ENCODE measurements around the gene PAQR7. TPM values are rescaled to one million over a fixed set of nuclear protein-coding genes. Genes with fewer than 3 reads are reported as not detected.

The PAQR7 gene
- total and polyA plus RNA-seq, 2 experiments from 2014 or later, result 4.0 to 5.2 TPM

DNA sequence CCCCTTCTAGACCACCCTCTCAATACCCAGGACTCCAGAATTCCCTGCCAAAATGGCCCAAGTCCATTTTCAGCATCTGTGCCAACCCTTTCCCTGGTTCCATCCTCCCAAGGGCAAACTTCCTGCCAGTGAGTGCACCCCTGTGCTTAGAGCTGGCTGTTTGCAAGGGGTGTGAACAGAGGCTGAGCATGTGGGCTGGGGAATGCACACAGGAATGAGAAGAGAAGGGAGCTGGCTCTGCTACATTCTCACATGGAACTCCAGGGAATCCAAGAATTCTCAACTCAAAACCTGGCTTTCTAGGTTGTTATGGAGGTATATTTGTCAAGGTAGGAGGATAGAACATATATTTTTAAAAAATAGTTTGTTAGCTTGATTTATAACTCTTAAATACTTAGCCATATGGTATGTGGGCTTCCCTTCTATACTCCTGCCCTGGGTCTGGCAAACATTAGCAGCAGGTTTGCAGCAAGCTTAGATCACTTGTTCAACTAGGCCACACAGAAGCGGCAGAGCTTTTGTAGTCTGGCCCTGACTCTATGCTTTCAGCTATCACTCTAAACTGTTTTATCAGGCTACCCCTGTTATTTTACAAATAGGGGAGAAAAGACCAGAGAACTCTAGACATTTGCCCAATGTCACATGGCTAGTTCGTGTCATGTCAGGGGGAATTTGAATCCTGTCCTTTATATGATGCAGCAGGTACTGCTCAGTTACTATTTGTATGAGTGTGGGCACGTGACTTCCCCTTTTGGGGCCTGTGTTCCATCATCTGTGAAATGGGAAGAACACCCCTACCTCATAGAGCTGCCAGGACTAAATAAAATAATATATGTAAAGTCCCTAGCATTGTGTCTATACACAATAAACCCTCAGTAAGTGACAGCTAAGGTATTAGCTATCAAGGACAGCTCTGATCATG is 38.8 kb upstream of the PAQR7 start (continued):
- TF ChIP-seq ZNF114 (CRISPR knock-in tag; IDR thresholded peaks at IDR 0.05) (no peak), ZNF462 (CRISPR knock-in tag; IDR thresholded peaks at IDR 0.05) (no peak)

DNA sequence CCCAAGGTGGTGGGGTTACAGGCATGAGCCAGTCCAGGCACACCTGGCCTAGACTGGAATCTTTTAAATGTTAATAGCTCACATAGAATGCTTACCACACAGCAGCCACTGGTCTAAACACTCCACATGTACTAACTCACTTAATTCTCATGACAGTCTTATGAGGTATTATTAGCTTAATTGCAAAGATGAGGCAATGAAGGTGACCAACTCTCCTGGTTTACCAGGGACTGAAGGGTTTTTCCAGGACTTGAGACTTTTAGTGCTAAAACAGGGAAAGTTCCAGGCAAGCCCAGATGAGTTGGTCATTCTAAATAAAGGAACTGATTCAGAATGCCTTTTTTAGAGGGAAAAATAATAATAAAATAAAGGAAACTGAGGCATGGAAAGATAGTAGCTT is 37.7 kb upstream of the PAQR7 start:
- no peaks in the 10 kb centered on the region for H3K36me3 ChIP-seq (ENCODE audit: insufficient read depth)
- no peak overlapping the region for H2AFZ ChIP-seq
- H4K20me1 ChIP-seq (replicated peaks; ENCODE audit: insufficient read depth), result no peaks in the 10 kb centered on the region
- peaks cover 5% of the 10 kb centered on the region for H3K4me1 ChIP-seq (ENCODE audit: insufficient read depth)
- Mint-ChIP-seq H3K27me3 (ENCODE audit: insufficient read depth, low read depth, poor library complexity) (peaks cover 2% of the 10 kb centered on the region), H3K36me3 (ENCODE audit: low read depth) (no peaks in the 10 kb centered on the region), H3K27ac (no peak overlapping the region), H3K4me1 (peaks cover 5% of the 10 kb centered on the region; the same call in 2 of the 3 replicates), H3K4me3 (no peak overlapping the region), H3K9me3 (no peaks in the 10 kb centered on the region)
- no peak overlapping the region for H3K27ac ChIP-seq (ENCODE audit: low read depth)
- no peaks in the 10 kb centered on the region for H3K27me3 ChIP-seq (ENCODE audit: insufficient read depth)
- H3F3A ChIP-seq (replicated peaks; ENCODE audit: low read depth), result no peaks in the 10 kb centered on the region
- no peaks in the 10 kb centered on the region for H3K79me2 ChIP-seq (replicated peaks; ENCODE audit: insufficient read depth)
- no peaks in the 10 kb centered on the region for H3K9me2 ChIP-seq (ENCODE audit: insufficient read depth)
- no peak overlapping the region for H3K4me2 ChIP-seq
- DNase-seq (ENCODE audit: low spot score) (no peak), ATAC-seq (no peak)
- no peak overlapping the region for H3K4me3 ChIP-seq
- no peak for TF ChIP-seq CREB1 (CRISPR knock-in tag; IDR thresholded peaks at IDR 0.05; ENCODE audit: low read depth)
- no peak for TF ChIP-seq EZH2 (IDR thresholded peaks at IDR 0.05; ENCODE audit: low read depth, unreplicated experiment)
- TF ChIP-seq, protein P1, sequence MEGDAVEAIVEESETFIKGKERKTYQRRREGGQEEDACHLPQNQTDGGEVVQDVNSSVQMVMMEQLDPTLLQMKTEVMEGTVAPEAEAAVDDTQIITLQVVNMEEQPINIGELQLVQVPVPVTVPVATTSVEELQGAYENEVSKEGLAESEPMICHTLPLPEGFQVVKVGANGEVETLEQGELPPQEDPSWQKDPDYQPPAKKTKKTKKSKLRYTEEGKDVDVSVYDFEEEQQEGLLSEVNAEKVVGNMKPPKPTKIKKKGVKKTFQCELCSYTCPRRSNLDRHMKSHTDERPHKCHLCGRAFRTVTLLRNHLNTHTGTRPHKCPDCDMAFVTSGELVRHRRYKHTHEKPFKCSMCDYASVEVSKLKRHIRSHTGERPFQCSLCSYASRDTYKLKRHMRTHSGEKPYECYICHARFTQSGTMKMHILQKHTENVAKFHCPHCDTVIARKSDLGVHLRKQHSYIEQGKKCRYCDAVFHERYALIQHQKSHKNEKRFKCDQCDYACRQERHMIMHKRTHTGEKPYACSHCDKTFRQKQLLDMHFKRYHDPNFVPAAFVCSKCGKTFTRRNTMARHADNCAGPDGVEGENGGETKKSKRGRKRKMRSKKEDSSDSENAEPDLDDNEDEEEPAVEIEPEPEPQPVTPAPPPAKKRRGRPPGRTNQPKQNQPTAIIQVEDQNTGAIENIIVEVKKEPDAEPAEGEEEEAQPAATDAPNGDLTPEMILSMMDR (conservative IDR thresholded peaks at IDR 0.05; ENCODE audit: low read depth in 2 of 2), result no peak
- TF ChIP-seq ZNF114 (CRISPR knock-in tag; IDR thresholded peaks at IDR 0.05), result no peak
- TF ChIP-seq, protein P2, sequence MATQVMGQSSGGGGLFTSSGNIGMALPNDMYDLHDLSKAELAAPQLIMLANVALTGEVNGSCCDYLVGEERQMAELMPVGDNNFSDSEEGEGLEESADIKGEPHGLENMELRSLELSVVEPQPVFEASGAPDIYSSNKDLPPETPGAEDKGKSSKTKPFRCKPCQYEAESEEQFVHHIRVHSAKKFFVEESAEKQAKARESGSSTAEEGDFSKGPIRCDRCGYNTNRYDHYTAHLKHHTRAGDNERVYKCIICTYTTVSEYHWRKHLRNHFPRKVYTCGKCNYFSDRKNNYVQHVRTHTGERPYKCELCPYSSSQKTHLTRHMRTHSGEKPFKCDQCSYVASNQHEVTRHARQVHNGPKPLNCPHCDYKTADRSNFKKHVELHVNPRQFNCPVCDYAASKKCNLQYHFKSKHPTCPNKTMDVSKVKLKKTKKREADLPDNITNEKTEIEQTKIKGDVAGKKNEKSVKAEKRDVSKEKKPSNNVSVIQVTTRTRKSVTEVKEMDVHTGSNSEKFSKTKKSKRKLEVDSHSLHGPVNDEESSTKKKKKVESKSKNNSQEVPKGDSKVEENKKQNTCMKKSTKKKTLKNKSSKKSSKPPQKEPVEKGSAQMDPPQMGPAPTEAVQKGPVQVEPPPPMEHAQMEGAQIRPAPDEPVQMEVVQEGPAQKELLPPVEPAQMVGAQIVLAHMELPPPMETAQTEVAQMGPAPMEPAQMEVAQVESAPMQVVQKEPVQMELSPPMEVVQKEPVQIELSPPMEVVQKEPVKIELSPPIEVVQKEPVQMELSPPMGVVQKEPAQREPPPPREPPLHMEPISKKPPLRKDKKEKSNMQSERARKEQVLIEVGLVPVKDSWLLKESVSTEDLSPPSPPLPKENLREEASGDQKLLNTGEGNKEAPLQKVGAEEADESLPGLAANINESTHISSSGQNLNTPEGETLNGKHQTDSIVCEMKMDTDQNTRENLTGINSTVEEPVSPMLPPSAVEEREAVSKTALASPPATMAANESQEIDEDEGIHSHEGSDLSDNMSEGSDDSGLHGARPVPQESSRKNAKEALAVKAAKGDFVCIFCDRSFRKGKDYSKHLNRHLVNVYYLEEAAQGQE (IDR thresholded peaks at IDR 0.05; ENCODE audit: unreplicated experiment), result no peak
- TF ChIP-seq JUNB (IDR thresholded peaks at IDR 0.05; ENCODE audit: unreplicated experiment), result no peak
- TF ChIP-seq POLR2AphosphoS5 (IDR thresholded peaks at IDR 0.05; ENCODE audit: low read depth), result no peak
- TF ChIP-seq ZNF331 (CRISPR knock-in tag; IDR thresholded peaks at IDR 0.05; ENCODE audit: low read depth), result no peak

All from GM23338 (cell line).